GM12878 (cell line): Measurements from ENCODE around the gene CDON. TPM values are rescaled to one million over a fixed set of nuclear protein-coding genes. Genes with fewer than 3 reads are reported as not detected.

ENCODE experiments used
- ATAC-seq: fragments of 200-7000 bp; cut with Tn5 transposase; 3 replicates; pipeline ENCODE4 v1.9.1; 2020; ENCODE audit warnings: mild to moderate bottlenecking, moderate library complexity
- BruUV-seq: library from RNA; stranded (reverse); fragments of 400-500 nt; replicated peaks from 2 replicates; lab custom pipeline; 2021; lab: Mats Ljungman, UMichigan
- CTCF ChIA-PET: fragments of 300-600 bp; sonication (Branson Sonifier 250); formaldehyde crosslinking; extraction: SDS; loops from one replicate; lab custom pipeline; 2021; ENCODE audit warnings: inconsistent platforms; lab: Yijun Ruan, JAX
- POLR2A ChIA-PET: fragments of 350-600 bp; formaldehyde crosslinking; extraction: SDS; loops from one replicate; lab custom pipeline; 2021; ENCODE audit warnings: inconsistent platforms; lab: Charles Lee
- RAD21 ChIA-PET: fragments of 300-600 bp; sonication (Branson Sonifier 250); formaldehyde crosslinking; loops from one replicate; lab custom pipeline; 2023; ENCODE audit warnings: antibody characterized with exemption; ENCODE audit not compliant: unreplicated experiment; lab: Charles Lee
- SMC1A ChIA-PET: fragments of 300-600 bp; sonication (Branson Sonifier 250); formaldehyde crosslinking; loops from one replicate; lab custom pipeline; 2023; ENCODE audit not compliant: unreplicated experiment, uncharacterized antibody; lab: Charles Lee
- DNase-seq: peaks from one replicate; pipeline ENCODE4 v3.0.0-alpha.2; 2011; ENCODE audit warnings: low read depth, low spot score
- FAIRE-seq: peaks from 3 replicates; lab custom pipeline; 2011; peaks lifted over from hg19 to GRCh38; lab: Jason Lieb, UNC
- H2AFZ ChIP-seq: 2 replicates; pipeline ENCODE4 v1.6.0; 2011; ENCODE audit warnings: low read depth, low read length, control low read depth; ENCODE audit not compliant: control insufficient read depth
- H3K27ac ChIP-seq: 2 replicates; pipeline ENCODE4 v1.5.1; 2011; ENCODE audit warnings: control low read depth; ENCODE audit not compliant: control insufficient read depth, insufficient read depth
- H3K27me3 ChIP-seq, 2 experiments: replicated peaks in 1 of 2; 2 replicates each; pipeline versions ENCODE4 v1.6.0 to v1.6.1; 2011; ENCODE audit warnings: low read length in 1 of 2; ENCODE audit not compliant: control insufficient read depth in 2 of 2, insufficient read depth in 2 of 2
- H3K36me3 ChIP-seq, 2 experiments: 2 replicates each; pipeline ENCODE4 v1.5.1; 2011; ENCODE audit warnings: low read length in 1 of 2; ENCODE audit not compliant: control insufficient read depth in 2 of 2, insufficient read depth in 2 of 2
- H3K4me1 ChIP-seq: 2 replicates; pipeline ENCODE4 v1.6.1; 2011; ENCODE audit warnings: mild to moderate bottlenecking, low read length, moderate library complexity, mixed read lengths; ENCODE audit not compliant: control insufficient read depth, insufficient read depth
- H3K4me2 ChIP-seq: 2 replicates; pipeline ENCODE4 v1.6.0; 2011; ENCODE audit warnings: control low read depth; ENCODE audit not compliant: control insufficient read depth, insufficient read depth
- H3K4me3 ChIP-seq: fragments of 200-600 bp; sonication (generic); 2 replicates; pipeline ENCODE4 v1.5.1; 2016
- H3K79me2 ChIP-seq: 2 replicates; pipeline ENCODE4 v1.6.0; 2011; ENCODE audit warnings: low read length; ENCODE audit not compliant: control insufficient read depth, insufficient read depth
- H3K9ac ChIP-seq: 2 replicates; pipeline ENCODE4 v1.8.0; 2011; ENCODE audit warnings: low read length, control low read depth, mixed read lengths; ENCODE audit not compliant: control insufficient read depth, insufficient read depth
- H3K9me3 ChIP-seq: replicated peaks from 3 replicates; pipeline ENCODE4 v1.5.1; 2011; ENCODE audit warnings: mild to moderate bottlenecking, low read length; ENCODE audit not compliant: control insufficient read depth, insufficient read depth
- H4K20me1 ChIP-seq: 2 replicates; pipeline ENCODE4 v1.6.0; 2011; ENCODE audit not compliant: control insufficient read depth, insufficient read depth
- CEBPB ChIP-seq, 2 experiments: fragments of 150-350 bp in 1 of 2; IDR thresholded peaks; 2 replicates each; pipeline ENCODE4 v1.6.1; 2012 to 2014; ENCODE audit warnings: low read depth in 2 of 2, low read length in 2 of 2, borderline replicate concordance in 1 of 2, inconsistent platforms in 1 of 2
- CHD2 ChIP-seq: IDR thresholded peaks from 2 replicates; pipeline ENCODE4 v1.6.1; 2011; ENCODE audit warnings: low read depth, low read length, improper control_type of control experiment, borderline replicate concordance
- JUND ChIP-seq: IDR thresholded peaks from 2 replicates; pipeline ENCODE4 v1.6.1; 2012; ENCODE audit warnings: low read depth, mild to moderate bottlenecking, low read length, improper control_type of control experiment, moderate library complexity
- NFIC ChIP-seq: IDR thresholded peaks from 2 replicates; pipeline ENCODE4 v1.6.1; 2012; ENCODE audit warnings: low read depth, mild to moderate bottlenecking, inconsistent platforms, low read length, moderate library complexity
- NFYB ChIP-seq: IDR thresholded peaks from 2 replicates; pipeline ENCODE4 v1.6.1; 2011; ENCODE audit warnings: low read depth, mild to moderate bottlenecking, low read length, improper control_type of control experiment, moderate library complexity; ENCODE audit not compliant: insufficient read depth
- PML ChIP-seq: IDR thresholded peaks from 2 replicates; pipeline ENCODE4 v1.6.1; 2012; ENCODE audit warnings: low read length, inconsistent platforms
- POLR2AphosphoS2 ChIP-seq: IDR thresholded peaks from 2 replicates; pipeline ENCODE4 v1.6.1; 2011; ENCODE audit warnings: low read depth, mild to moderate bottlenecking, low read length, improper control_type of control experiment, moderate library complexity
- POU2F2 ChIP-seq: IDR thresholded peaks from 3 replicates; pipeline ENCODE4 v1.6.1; 2011; ENCODE audit warnings: low read depth, mild to moderate bottlenecking, low read length, borderline replicate concordance
- RBBP5 ChIP-seq: fragments of 200-600 bp; sonication (generic); conservative IDR thresholded peaks from 2 replicates; pipeline ENCODE4 v1.6.1; 2016
- SIN3A ChIP-seq: IDR thresholded peaks from 2 replicates; pipeline ENCODE4 v1.6.1; 2012; ENCODE audit warnings: low read depth, low read length, improper control_type of control experiment
- SMC3 ChIP-seq: IDR thresholded peaks from 2 replicates; pipeline ENCODE4 v1.6.1; 2011; ENCODE audit warnings: low read length, improper control_type of control experiment, borderline replicate concordance
- STAT3 ChIP-seq: IDR thresholded peaks from 2 replicates; pipeline ENCODE4 v1.6.1; 2011; ENCODE audit warnings: low read depth, low read length, improper control_type of control experiment
- ZNF24 ChIP-seq: fragments of 450-650 bp; IDR thresholded peaks from 2 replicates; pipeline ENCODE4 v1.6.1; 2017; ENCODE audit warnings: antibody characterized with exemption, mild to moderate bottlenecking
- WGBS: methylation state at CpG from one replicate; pipeline ENCODE4 v1.1.6; 2016; ENCODE audit warnings: low lambda C conversion rate; ENCODE audit not compliant: insufficient replicate concordance, insufficient coverage; ENCODE audit errors: missing lambda C conversion rate; 5-methylcytosine and 5-hydroxymethylcytosine counted together
- in situ Hi-C: fragments of 300-500 bp; cut with MboI; formaldehyde crosslinking; loops from 9 replicates; pipeline ENCODE4 v1.14.3; 2018; ENCODE audit warnings: mixed read lengths
- intact Hi-C: fragments of 100-400 bp; cut with micrococcal nuclease; formaldehyde crosslinking; loops from one replicate; pipeline ENCODE4 v1.14.2; 2022; ENCODE audit not compliant: unreplicated experiment
- polyA plus RNA-seq, 11 experiments: library from polyadenylated mRNA; depleted of rRNA in 4 of 11; unstranded in 6 of 11; stranded (reverse) in 5 of 11; fragments of >200 nt; fragmentation: Nextera tagmentation in 4 of 11; fragmentation: Illumina TruSeq in 1 of 11; extraction: Ambion mirVana in 4 of 11; extraction: Trizol in 1 of 11; gene quantifications; 1 replicate in 1 of 11; 2 replicates in 10 of 11; pipeline versions ENCODE4 v1.2.1 to v1.2.3, GENCODE V29; 2011 to 2016; ENCODE audit warnings: inconsistent platforms in 2 of 11, missing spikeins in 2 of 11, low read depth in 1 of 11
- total RNA-seq, 4 experiments: library from RNA; depleted of rRNA in 3 of 4; stranded (reverse); fragments of >200 nt in 3 of 4; fragmentation: Illumina TruSeq in 1 of 4; extraction: Trizol in 1 of 4; gene quantifications; 2 replicates each; pipeline versions ENCODE4 v1.2.1 to v1.2.3, GENCODE V29; 2013 to 2021
- TF ChIP-seq, protein P1 (sequence below): fragments of 450-650 bp; IDR thresholded peaks from 2 replicates; pipeline ENCODE4 v1.6.1; 2016; ENCODE audit warnings: mild to moderate bottlenecking, moderate library complexity, borderline replicate concordance
- TF ChIP-seq, protein P2 (sequence below), 3 experiments: IDR thresholded peaks in 2 of 3; conservative IDR thresholded peaks in 1 of 3; 2 replicates each; pipeline ENCODE4 v1.5.1; 2011; ENCODE audit warnings: low read depth in 3 of 3, low read length in 3 of 3, mild to moderate bottlenecking in 3 of 3, control low read depth in 2 of 3, moderate library complexity in 2 of 3, inconsistent platforms in 1 of 3, mixed read lengths in 1 of 3; ENCODE audit not compliant: control insufficient read depth in 2 of 3, insufficient read depth in 1 of 3; ENCODE audit errors: extremely low read depth in 1 of 3
- TF ChIP-seq, protein P3 (sequence below): fragments of 450-650 bp; IDR thresholded peaks from 2 replicates; pipeline ENCODE4 v1.6.1; 2017; ENCODE audit warnings: borderline replicate concordance

The CDON gene
- total and polyA plus RNA-seq, 10 of the 15 experiments (the other 5 are each of a cell fraction or from before 2014, with no cell fraction given): 0.07 to 4.2 (median 0.36) TPM

DNA sequence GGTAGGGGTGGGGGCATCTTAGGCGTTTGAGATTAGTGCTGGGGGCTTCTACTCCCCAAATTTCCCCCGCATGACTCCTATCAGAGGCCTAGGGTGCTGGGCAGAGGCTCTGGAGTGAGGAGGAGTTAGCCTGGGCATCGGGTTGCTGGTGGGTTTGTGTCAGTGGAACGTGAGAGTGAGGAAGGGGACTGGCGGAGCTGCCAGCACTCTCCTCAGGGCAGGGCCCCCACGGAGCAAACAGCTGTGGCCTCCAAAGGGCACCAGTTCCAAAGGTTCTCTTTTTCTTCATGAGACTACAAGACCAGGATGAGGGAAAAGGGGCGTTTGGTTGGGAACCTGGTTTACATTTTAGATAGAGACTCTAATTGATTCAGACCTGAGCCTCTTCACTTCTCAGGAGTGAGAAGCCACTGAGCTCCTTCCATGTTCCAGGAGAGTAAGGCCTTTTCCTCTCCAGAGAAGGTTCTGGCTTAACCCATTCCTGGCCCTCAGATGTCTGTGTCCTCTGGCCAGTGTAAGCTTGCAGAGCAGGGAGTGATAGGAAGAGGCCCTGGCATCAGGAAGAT, 35.6 kb upstream of the CDON start:
- 3% methylated on average over 7 of the region's 7 CpGs for WGBS
- no peak overlapping the region for H3K27ac ChIP-seq
- H3K4me1 ChIP-seq: peaks cover 10% of the 10 kb centered on the region
- ATAC-seq: no peak
- BruUV-seq: no TSS peak
- SMC1A ChIA-PET: no interaction called here
- no peaks in the 10 kb centered on the region for H3K9me3 ChIP-seq
- CTCF ChIA-PET: interaction anchor here (1.2 kb wide), 1 partner anchor 95 kb away, joined by 3 read pairs; no protein-coding TSS in a partner anchor
- intact Hi-C loops: no loop called here
- POLR2A ChIA-PET: no interaction called here
- no peak overlapping the region for H2AFZ ChIP-seq
- RAD21 ChIA-PET: no interaction called here
- H3K9ac ChIP-seq: no peak overlapping the region
- in situ Hi-C loops: no loop called here
- H3K4me3 ChIP-seq: no peak overlapping the region
- H4K20me1 ChIP-seq: no peaks in the 10 kb centered on the region
- no peak for DNase-seq
- no peak for TF ChIP-seq CEBPB (IDR thresholded peaks at IDR 0.05; ENCODE audit: borderline replicate concordance in 1 of 2, low read depth in 2 of 2, low read length in 2 of 2)
- TF ChIP-seq CHD2: no peak
- no peak for TF ChIP-seq SIN3A
- TF ChIP-seq STAT3: no peak
- TF ChIP-seq NFIC: no peak
- no peak for TF ChIP-seq RBBP5
- no peak for TF ChIP-seq JUND
- TF ChIP-seq, protein P1, sequence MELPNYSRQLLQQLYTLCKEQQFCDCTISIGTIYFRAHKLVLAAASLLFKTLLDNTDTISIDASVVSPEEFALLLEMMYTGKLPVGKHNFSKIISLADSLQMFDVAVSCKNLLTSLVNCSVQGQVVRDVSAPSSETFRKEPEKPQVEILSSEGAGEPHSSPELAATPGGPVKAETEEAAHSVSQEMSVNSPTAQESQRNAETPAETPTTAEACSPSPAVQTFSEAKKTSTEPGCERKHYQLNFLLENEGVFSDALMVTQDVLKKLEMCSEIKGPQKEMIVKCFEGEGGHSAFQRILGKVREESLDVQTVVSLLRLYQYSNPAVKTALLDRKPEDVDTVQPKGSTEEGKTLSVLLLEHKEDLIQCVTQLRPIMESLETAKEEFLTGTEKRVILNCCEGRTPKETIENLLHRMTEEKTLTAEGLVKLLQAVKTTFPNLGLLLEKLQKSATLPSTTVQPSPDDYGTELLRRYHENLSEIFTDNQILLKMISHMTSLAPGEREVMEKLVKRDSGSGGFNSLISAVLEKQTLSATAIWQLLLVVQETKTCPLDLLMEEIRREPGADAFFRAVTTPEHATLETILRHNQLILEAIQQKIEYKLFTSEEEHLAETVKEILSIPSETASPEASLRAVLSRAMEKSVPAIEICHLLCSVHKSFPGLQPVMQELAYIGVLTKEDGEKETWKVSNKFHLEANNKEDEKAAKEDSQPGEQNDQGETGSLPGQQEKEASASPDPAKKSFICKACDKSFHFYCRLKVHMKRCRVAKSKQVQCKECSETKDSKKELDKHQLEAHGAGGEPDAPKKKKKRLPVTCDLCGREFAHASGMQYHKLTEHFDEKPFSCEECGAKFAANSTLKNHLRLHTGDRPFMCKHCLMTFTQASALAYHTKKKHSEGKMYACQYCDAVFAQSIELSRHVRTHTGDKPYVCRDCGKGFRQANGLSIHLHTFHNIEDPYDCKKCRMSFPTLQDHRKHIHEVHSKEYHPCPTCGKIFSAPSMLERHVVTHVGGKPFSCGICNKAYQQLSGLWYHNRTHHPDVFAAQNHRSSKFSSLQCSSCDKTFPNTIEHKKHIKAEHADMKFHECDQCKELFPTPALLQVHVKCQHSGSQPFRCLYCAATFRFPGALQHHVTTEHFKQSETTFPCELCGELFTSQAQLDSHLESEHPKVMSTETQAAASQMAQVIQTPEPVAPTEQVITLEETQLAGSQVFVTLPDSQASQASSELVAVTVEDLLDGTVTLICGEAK: no peak
- no peak for TF ChIP-seq NFYB
- no peak for TF ChIP-seq SMC3
- TF ChIP-seq, protein P2, sequence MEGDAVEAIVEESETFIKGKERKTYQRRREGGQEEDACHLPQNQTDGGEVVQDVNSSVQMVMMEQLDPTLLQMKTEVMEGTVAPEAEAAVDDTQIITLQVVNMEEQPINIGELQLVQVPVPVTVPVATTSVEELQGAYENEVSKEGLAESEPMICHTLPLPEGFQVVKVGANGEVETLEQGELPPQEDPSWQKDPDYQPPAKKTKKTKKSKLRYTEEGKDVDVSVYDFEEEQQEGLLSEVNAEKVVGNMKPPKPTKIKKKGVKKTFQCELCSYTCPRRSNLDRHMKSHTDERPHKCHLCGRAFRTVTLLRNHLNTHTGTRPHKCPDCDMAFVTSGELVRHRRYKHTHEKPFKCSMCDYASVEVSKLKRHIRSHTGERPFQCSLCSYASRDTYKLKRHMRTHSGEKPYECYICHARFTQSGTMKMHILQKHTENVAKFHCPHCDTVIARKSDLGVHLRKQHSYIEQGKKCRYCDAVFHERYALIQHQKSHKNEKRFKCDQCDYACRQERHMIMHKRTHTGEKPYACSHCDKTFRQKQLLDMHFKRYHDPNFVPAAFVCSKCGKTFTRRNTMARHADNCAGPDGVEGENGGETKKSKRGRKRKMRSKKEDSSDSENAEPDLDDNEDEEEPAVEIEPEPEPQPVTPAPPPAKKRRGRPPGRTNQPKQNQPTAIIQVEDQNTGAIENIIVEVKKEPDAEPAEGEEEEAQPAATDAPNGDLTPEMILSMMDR (IDR thresholded peaks at IDR 0.05 in 2 of 3, conservative IDR thresholded peaks at IDR 0.05 in 1 of 3; ENCODE audit: control insufficient read depth in 2 of 3, extremely low read depth in 1 of 3, insufficient read depth in 1 of 3, low read depth in 3 of 3, low read length in 3 of 3): no peak
- TF ChIP-seq POLR2AphosphoS2: no peak
- no peak for TF ChIP-seq PML
- TF ChIP-seq, protein P3, sequence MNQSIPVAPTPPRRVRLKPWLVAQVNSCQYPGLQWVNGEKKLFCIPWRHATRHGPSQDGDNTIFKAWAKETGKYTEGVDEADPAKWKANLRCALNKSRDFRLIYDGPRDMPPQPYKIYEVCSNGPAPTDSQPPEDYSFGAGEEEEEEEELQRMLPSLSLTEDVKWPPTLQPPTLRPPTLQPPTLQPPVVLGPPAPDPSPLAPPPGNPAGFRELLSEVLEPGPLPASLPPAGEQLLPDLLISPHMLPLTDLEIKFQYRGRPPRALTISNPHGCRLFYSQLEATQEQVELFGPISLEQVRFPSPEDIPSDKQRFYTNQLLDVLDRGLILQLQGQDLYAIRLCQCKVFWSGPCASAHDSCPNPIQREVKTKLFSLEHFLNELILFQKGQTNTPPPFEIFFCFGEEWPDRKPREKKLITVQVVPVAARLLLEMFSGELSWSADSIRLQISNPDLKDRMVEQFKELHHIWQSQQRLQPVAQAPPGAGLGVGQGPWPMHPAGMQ: no peak
- TF ChIP-seq ZNF24: no peak
- TF ChIP-seq POU2F2: no peak
- no peak overlapping the region for H3K4me2 ChIP-seq
- H3K79me2 ChIP-seq: no peaks in the 10 kb centered on the region
- H3K27me3 ChIP-seq: no peaks in the 10 kb centered on the region; a peak in 1 of 4 replicates
- no peak for FAIRE-seq
- H3K36me3 ChIP-seq: no peaks in the 10 kb centered on the region
